Stimulated activated effector memory CD8-positive, alpha-beta T cell treated with anti-CD3 and anti-CD28 coated beads, Interleukin-12 subunit alpha, Interleukin-12 subunit beta, amount 100 ng/mL, for 72 hours (primary cell): ENCODE data around the gene TEX2.
"Not testable (repeated sequence)": the region's sequence is repeated elsewhere in the genome, so short reads cannot be mapped to it uniquely, and the experiment has no call there.

Experiments
- ATAC-seq: fragments of 150-1000 bp; cut with Tn5 transposase; 2 replicates; pipeline ENCODE4 v1.10.0; 2021
- DNase-seq, 2 donors: peaks; one replicate each; pipeline ENCODE4 v3.0.0; 2021 to 2022; ENCODE audit warnings: low spot score in 2 of 2
- H3K27ac Mint-ChIP-seq: one replicate; pipeline ENCODE4 v1.8.0; 2022; ENCODE audit warnings: mild to moderate bottlenecking, mixed read lengths
- H3K36me3 Mint-ChIP-seq: one replicate; pipeline ENCODE4 v1.8.0; 2022; ENCODE audit warnings: mild to moderate bottlenecking, mixed read lengths
- H3K4me1 Mint-ChIP-seq: one replicate; pipeline ENCODE4 v1.8.0; 2022; ENCODE audit warnings: mixed read lengths
- H3K4me3 Mint-ChIP-seq: one replicate; pipeline ENCODE4 v1.8.0; 2022; ENCODE audit warnings: mild to moderate bottlenecking, mixed read lengths
- H3K9me3 Mint-ChIP-seq: one replicate; pipeline ENCODE4 v1.8.0; 2022; ENCODE audit warnings: mixed read lengths

The TEX2 gene

GRCh38 chr17:64173646-64174045, 89.4 kb downstream of the TEX2 start:
- Mint-ChIP-seq H3K9me3 (no peaks in the 10 kb centered on the region), H3K4me1 (no peaks in the 10 kb centered on the region), H3K36me3 (peaks cover 26% of the 10 kb centered on the region), H3K4me3 (no peak overlapping the region), H3K27ac (no peak overlapping the region)
- DNase-seq (no peak), ATAC-seq (no peak)

DNA sequence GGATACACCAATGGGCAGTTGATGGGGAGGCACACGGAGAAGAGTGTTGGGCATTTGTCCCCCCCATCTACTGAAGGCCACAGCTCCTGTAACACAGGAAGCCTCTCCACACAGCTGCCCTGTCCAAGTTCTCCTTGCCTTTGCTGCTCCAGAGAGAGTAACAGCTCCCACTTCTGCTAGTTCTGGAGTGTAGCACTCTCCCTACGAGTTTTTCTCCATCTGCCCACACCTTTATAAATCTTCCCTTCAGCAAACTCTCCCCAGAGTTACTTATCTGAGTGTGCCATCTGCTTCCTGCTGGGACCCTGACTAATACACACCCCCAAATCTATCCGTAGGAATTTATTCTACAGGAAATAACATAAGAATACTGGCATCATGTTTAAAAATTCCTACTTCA, 90.5 kb downstream of the TEX2 start:
- peaks cover 22% of the 10 kb centered on the region for H3K36me3 Mint-ChIP-seq
- no peak for DNase-seq
- H3K9me3 Mint-ChIP-seq, result no peaks in the 10 kb centered on the region
- no peak overlapping the region for H3K27ac Mint-ChIP-seq
- no peak for ATAC-seq
- H3K4me3 Mint-ChIP-seq, result no peak overlapping the region
- H3K4me1 Mint-ChIP-seq, result no peaks in the 10 kb centered on the region

- H3K4me3 Mint-ChIP-seq, result no peak overlapping the region
- no peaks in the 10 kb centered on the region for H3K9me3 Mint-ChIP-seq
- DNase-seq (no peak), ATAC-seq (no peak)
- no peak overlapping the region for H3K27ac Mint-ChIP-seq
- H3K4me1 Mint-ChIP-seq, result no peaks in the 10 kb centered on the region
- peaks cover 22% of the 10 kb centered on the region for H3K36me3 Mint-ChIP-seq
Measured at GRCh38 chr17:64171041-64171440, 92.0 kb downstream of the TEX2 start.

GRCh38 chr17:64170286-64170685, 92.8 kb downstream of the TEX2 start:
- Mint-ChIP-seq H3K4me1 (no peaks in the 10 kb centered on the region), H3K9me3 (no peaks in the 10 kb centered on the region), H3K4me3 (no peak overlapping the region), H3K36me3 (peaks cover 22% of the 10 kb centered on the region), H3K27ac (no peak overlapping the region)
- no peak for DNase-seq
- ATAC-seq, result no peak

- ATAC-seq, H3K4me1 Mint-ChIP-seq, H3K4me3 Mint-ChIP-seq, H3K9me3 Mint-ChIP-seq, DNase-seq, H3K27ac Mint-ChIP-seq: not testable (repeated sequence)
- H3K36me3 Mint-ChIP-seq, result peaks cover 22% of the 10 kb centered on the region
Measured at GRCh38 chr17:64167666-64168065, 95.4 kb downstream of the TEX2 start.

- H3K4me3 Mint-ChIP-seq, result no peak overlapping the region
- ATAC-seq (no peak), DNase-seq (no peak)
- H3K4me1 Mint-ChIP-seq, result no peaks in the 10 kb centered on the region
- H3K36me3 Mint-ChIP-seq, result peaks cover 22% of the 10 kb centered on the region
- peak overlapping the region; percentile 7 for H3K27ac Mint-ChIP-seq
- no peaks in the 10 kb centered on the region for H3K9me3 Mint-ChIP-seq
Measured at GRCh38 chr17:64166876-64167275, 96.2 kb downstream of the TEX2 start.

DNA sequence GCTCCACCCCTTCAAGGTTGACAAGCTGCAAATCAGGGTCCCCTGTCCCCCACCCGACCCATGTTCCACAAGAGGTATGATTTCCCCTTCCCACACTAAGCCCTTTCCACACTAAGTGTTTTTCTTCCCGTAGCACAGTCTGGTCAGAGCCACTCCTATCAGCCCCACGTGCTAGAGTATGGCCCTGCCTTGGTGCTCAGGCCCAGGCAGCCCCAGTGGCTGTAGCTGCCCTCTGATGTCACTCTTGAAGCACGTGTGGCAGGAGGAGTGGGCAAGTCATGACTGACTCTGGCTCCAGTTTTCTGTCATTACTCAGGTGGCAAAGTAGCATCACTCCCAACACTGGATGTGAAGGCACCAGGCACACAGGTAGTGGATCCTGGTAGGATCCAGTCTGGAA, 97.7 kb downstream of the TEX2 start:
- DNase-seq, result no peak
- no peaks in the 10 kb centered on the region for H3K4me1 Mint-ChIP-seq
- H3K36me3 Mint-ChIP-seq, result peaks cover 7% of the 10 kb centered on the region

GRCh38 chr17:64164596-64165285, 98.3 kb downstream of the TEX2 start:
- no peaks in the 10 kb centered on the region for H3K9me3 Mint-ChIP-seq
- ATAC-seq (no peak), DNase-seq (no peak)
- H3K36me3 Mint-ChIP-seq, result peaks cover 1% of the 10 kb centered on the region
- H3K4me3 Mint-ChIP-seq, result no peak overlapping the region
- H3K27ac Mint-ChIP-seq, result no peak overlapping the region
- H3K4me1 Mint-ChIP-seq, result no peaks in the 10 kb centered on the region

More for the DNA sequence above, 97.7 kb downstream of the TEX2 start:
- Mint-ChIP-seq H3K4me3 (no peak overlapping the region), H3K9me3 (no peaks in the 10 kb centered on the region), H3K27ac (no peak overlapping the region)
- ATAC-seq, result no peak

GRCh38 chr17:64163468-64163867, 99.6 kb downstream of the TEX2 start:
- H3K36me3 Mint-ChIP-seq, result no peaks in the 10 kb centered on the region
- no peaks in the 10 kb centered on the region for H3K9me3 Mint-ChIP-seq
- H3K4me1 Mint-ChIP-seq, result no peaks in the 10 kb centered on the region
- ATAC-seq (no peak), DNase-seq (no peak)
- no peak overlapping the region for H3K4me3 Mint-ChIP-seq
- no peak overlapping the region for H3K27ac Mint-ChIP-seq

DNA sequence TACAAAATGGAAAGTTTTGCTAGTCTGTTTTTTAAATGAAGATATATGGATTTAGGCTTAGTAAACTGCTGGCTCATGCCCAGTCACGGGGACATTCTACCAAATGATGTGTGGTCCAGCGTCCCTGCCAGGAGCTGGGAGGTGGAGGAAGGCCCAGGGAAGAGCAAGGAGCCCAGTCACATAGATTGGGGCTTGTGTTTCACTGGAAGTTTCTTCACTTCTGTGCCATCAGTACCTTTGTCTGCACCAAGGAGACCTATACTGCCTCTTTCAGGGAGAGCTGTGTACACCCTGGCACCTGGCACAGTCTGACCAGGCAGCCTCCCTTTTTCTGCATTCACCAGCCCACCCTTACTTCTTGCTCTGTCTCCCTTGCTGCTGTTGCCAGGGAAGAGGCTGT, 100.5 kb downstream of the TEX2 start:
- H3K4me1 Mint-ChIP-seq, result no peaks in the 10 kb centered on the region
- ATAC-seq (no peak), DNase-seq (no peak)
- no peak overlapping the region for H3K27ac Mint-ChIP-seq
- no peaks in the 10 kb centered on the region for H3K9me3 Mint-ChIP-seq
- H3K4me3 Mint-ChIP-seq, result no peak overlapping the region
- H3K36me3 Mint-ChIP-seq, result no peaks in the 10 kb centered on the region

GRCh38 chr17:64161380-64162176, 101.5 kb downstream of the TEX2 start:
- no peak overlapping the region for H3K27ac Mint-ChIP-seq
- H3K4me1 Mint-ChIP-seq, result no peaks in the 10 kb centered on the region
- H3K4me3 Mint-ChIP-seq, result no peak overlapping the region
- DNase-seq (no peak), ATAC-seq (no peak)
- no peaks in the 10 kb centered on the region for H3K36me3 Mint-ChIP-seq
- no peaks in the 10 kb centered on the region for H3K9me3 Mint-ChIP-seq

DNA sequence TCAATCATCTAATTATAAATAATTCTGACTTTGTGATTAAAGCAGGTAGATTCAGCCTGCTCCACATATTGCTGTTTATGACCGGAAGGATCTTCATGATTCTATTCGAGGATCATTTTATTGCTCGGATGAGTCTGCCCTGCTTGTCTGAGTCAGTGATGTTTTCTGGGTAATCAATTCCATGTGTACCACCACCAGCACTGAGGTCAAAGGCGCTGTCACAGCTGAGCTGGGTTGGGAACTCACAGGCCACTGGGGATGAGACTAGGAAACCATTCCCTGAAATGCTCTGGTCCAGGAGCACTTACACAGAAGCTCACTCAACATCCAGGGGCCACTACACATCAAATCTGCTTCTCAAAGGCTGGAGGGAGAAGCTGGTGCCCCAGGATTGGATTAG, 102.7 kb downstream of the TEX2 start:
- H3K36me3 Mint-ChIP-seq, result no peaks in the 10 kb centered on the region
- H3K4me1 Mint-ChIP-seq, result no peaks in the 10 kb centered on the region
- no peak for DNase-seq
- no peaks in the 10 kb centered on the region for H3K9me3 Mint-ChIP-seq
- no peak overlapping the region for H3K4me3 Mint-ChIP-seq
- H3K27ac Mint-ChIP-seq, result no peak overlapping the region
- no peak for ATAC-seq

DNA sequence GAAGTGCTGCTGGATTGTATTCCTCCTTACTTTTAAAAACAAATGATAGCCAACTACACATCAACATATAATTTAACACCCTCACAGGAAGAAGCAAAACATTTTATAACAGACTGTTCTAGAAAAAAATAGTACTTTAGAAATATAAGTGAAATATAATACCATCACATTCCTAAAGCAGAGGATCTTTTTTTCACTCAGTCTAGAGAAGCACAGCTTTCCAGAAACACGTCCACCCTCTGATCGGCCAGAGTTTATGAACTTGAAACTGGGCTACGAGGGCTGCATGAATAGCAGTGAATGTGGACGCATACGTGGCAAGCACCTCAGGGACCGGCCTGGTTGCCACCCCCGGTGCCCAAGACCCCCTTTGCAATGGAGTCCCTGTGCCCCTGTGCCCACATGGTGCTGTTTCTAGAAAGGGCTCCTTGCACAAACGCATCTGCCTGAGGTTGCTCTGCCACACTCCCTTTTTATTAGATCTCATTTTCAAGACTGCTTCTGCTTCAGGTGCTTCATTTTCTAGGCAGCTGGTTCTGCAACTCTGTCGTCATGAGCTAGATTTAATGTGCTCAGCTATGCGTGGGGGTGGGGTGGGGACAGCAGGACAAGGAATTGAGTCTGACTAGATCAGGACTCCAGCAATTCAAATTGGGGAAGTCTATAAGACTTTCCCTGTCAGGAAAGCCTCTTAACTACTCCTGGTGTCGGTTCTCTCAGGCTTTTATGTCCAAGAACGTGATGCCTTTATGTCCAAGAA, 104.0 kb downstream of the TEX2 start:
- no peak for ATAC-seq
- Mint-ChIP-seq H3K36me3 (no peaks in the 10 kb centered on the region), H3K9me3 (no peaks in the 10 kb centered on the region), H3K4me1 (no peaks in the 10 kb centered on the region), H3K4me3 (no peak overlapping the region), H3K27ac (no peak overlapping the region)
- no peak for DNase-seq

- DNase-seq (no peak), ATAC-seq (no peak)
- no peaks in the 10 kb centered on the region for H3K9me3 Mint-ChIP-seq
- H3K4me1 Mint-ChIP-seq, result no peaks in the 10 kb centered on the region
- H3K36me3 Mint-ChIP-seq, result peaks cover 3% of the 10 kb centered on the region
- H3K27ac Mint-ChIP-seq, result no peak overlapping the region
- no peak overlapping the region for H3K4me3 Mint-ChIP-seq
Measured at GRCh38 chr17:64158406-64158805, 104.7 kb downstream of the TEX2 start.

- no peak for DNase-seq
- no peak for ATAC-seq
- Mint-ChIP-seq H3K9me3 (no peaks in the 10 kb centered on the region), H3K36me3 (peaks cover 10% of the 10 kb centered on the region), H3K27ac (no peak overlapping the region), H3K4me3 (no peak overlapping the region), H3K4me1 (no peaks in the 10 kb centered on the region)
Measured at GRCh38 chr17:64157669-64158180, 105.3 kb downstream of the TEX2 start.
